ENCODE results near the gene KRTAP19-8. TPM values are rescaled to one million over a fixed set of nuclear protein-coding genes. Genes with fewer than 3 reads are reported as not detected.

KRTAP19-8 gene
- polyA plus RNA-seq, 4 donors = not detected

GRCh38 chr21:31012133-31013089 lies 25.9 kb downstream of the KRTAP19-8 start:
- DNase-seq (ENCODE audit: low read depth in 4 of 4, low spot score in 3 of 4) = no peak

- DNase-seq (ENCODE audit: low read depth in 4 of 4, low spot score in 3 of 4) = no peak
Measured at GRCh38 chr21:31011412-31011811, 26.9 kb downstream of the KRTAP19-8 start.

GRCh38 chr21:31008355-31008754 lies 29.9 kb downstream of the KRTAP19-8 start:
- DNase-seq (ENCODE audit: low read depth in 4 of 4, low spot score in 3 of 4) = no peak

- DNase-seq (ENCODE audit: low read depth in 4 of 4, low spot score in 3 of 4) = no peak
Measured at GRCh38 chr21:31005019-31005418, 33.3 kb downstream of the KRTAP19-8 start.

GRCh38 chr21:31003471-31003870 lies 34.8 kb downstream of the KRTAP19-8 start:
- DNase-seq (ENCODE audit: low read depth in 4 of 4, low spot score in 3 of 4) = no peak

GRCh38 chr21:30997541-30997940 lies 40.7 kb downstream of the KRTAP19-8 start:
- no peak for DNase-seq (ENCODE audit: low read depth in 4 of 4, low spot score in 3 of 4)

GRCh38 chr21:30996728-30997127 lies 41.5 kb downstream of the KRTAP19-8 start:
- no peak for DNase-seq (ENCODE audit: low read depth in 4 of 4, low spot score in 3 of 4)

GRCh38 chr21:30994932-30995331 lies 43.3 kb downstream of the KRTAP19-8 start:
- DNase-seq (ENCODE audit: low read depth in 4 of 4, low spot score in 3 of 4) = no peak

GRCh38 chr21:30990514-30991262 lies 47.6 kb downstream of the KRTAP19-8 start:
- no peak for DNase-seq (ENCODE audit: low read depth in 4 of 4, low spot score in 3 of 4)

GRCh38 chr21:30988706-30989105 lies 49.6 kb downstream of the KRTAP19-8 start:
- no peak for DNase-seq (ENCODE audit: low read depth in 4 of 4, low spot score in 3 of 4)

Other genes starting within 250 kb of the KRTAP19-8 start
- gene KRTAP8-1, start 225.2 kb downstream of the KRTAP19-8 start, polyA plus RNA-seq (ENCODE audit: insufficient read length in 4 of 4) = not detected
- not detected for gene KRTAP7-1, start 208.7 kb downstream of the KRTAP19-8 start, polyA plus RNA-seq (ENCODE audit: insufficient read length in 4 of 4)
- gene KRTAP11-1, start 156.9 kb downstream of the KRTAP19-8 start, polyA plus RNA-seq (ENCODE audit: insufficient read length in 4 of 4) = not detected